ENCODE measurements around the gene OR14J1.
"Not testable (repeated sequence)": the region's sequence is repeated elsewhere in the genome, so short reads cannot be mapped to it uniquely, and the experiment has no call there.

The OR14J1 gene

DNA sequence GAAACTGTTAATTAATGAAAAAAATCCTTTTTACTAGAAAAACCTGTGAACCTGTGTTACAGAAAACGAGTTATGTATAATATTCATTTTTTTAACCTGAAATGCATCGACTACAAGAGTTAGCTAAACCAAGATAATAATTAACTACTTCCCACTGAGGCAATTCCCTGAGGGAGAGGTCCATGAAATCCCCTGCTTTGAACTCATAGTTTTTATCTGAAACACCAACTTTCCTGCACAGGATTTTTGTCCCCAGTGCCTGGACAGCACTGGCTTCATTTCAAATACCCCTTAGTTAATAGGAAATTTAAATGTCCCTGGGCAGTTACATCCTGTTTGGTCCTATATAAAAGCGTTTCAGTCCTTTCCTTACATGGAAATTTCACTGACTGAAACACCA lies at the start of gene OR14J1:
TSS of gene OR14J1 (plus strand) at position 386 of the 400 bp plus-strand sequence. CDS start 4,989 bp downstream, outside the sequence.
- DNase-seq (ENCODE audit: insufficient read length, low spot score) (no peak), FAIRE-seq (no peak)

- DNase-seq (ENCODE audit: insufficient read length, low spot score), result no peak
- no peak for FAIRE-seq
These were observed 49.8 kb upstream of the OR14J1 start for GRCh38 chr6:29251736-29252135.

DNA sequence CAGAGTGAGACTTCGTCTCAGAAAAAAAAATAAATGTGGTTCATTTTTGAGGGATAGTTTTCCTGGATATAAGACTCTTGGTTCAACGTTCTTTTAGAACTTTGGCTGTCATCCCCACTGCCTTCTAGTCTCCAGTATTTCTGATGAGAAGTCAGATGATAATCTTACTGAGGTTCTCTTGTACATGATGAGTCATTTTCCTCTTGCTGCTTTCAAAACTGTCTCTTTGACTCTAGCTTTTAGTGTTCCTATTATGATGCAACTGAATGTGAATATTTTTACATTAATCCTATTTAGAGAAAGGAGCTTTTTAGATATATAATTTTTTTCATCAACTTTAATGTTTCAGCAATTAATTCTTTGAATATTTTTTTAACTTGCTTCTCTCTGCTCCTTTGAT lies 46.0 kb upstream of the OR14J1 start:
- DNase-seq (ENCODE audit: insufficient read length, low spot score) (no peak), FAIRE-seq (no peak)

- DNase-seq (ENCODE audit: insufficient read length, low spot score) (no peak), FAIRE-seq (no peak)
These were observed 41.8 kb upstream of the OR14J1 start for GRCh38 chr6:29259721-29260120.

DNA sequence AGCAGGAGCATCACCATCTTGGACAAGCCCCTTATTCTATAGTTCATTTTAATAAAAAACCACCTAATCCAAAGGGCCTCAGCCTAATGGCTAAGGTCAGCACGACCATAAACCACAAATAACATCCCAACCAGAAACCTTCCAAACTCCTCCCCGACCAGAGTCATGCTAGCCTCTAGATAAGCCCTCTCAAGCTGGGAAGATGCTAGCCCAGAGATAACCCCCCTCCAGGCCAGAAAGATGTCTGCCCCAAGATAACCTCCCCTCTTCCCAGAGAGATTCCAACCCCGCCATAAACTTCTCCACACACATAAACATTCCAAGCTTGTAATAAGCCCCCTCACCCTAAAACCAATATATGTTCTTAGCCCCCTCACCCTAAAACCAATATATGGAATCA lies 38.5 kb upstream of the OR14J1 start:
- FAIRE-seq (no peak), DNase-seq (ENCODE audit: insufficient read length, low spot score) (no peak)

DNA sequence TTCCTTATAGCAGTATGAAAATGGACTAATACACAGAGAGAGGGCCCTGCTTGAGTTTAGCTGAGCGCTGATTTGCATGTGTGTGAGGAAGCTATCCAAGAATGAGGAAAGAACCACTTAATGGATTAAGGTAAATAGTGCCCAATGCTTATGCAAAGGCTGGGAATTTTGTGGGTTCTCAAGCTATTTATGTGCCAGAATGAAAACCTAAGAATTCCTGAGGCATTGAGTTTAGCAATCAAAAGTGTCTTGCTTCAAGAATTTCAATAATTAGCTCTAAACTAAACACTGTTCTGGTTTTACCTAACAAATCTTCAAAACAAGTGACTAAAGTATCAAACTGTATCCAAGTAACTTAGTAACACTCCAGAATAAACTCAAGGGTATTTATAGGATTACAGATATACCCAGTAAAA lies 7.0 kb upstream of the OR14J1 start:
- no peak for FAIRE-seq
- DNase-seq (ENCODE audit: insufficient read length, low spot score), result no peak

- DNase-seq (ENCODE audit: insufficient read length, low spot score), result no peak
- no peak for FAIRE-seq
These were observed 6.3 kb upstream of the OR14J1 start for GRCh38 chr6:29295181-29295585.

GRCh38 chr6:29295623-29296022 lies 5.9 kb upstream of the OR14J1 start:
- DNase-seq (ENCODE audit: insufficient read length, low spot score) (no peak), FAIRE-seq (no peak)

GRCh38 chr6:29319931-29320330 lies 18.4 kb downstream of the OR14J1 start:
- no peak for DNase-seq (ENCODE audit: insufficient read length, low spot score)
- no peak for FAIRE-seq

- FAIRE-seq, result not testable (repeated sequence)
These were observed 21.8 kb downstream of the OR14J1 start for GRCh38 chr6:29323332-29323731.

DNA sequence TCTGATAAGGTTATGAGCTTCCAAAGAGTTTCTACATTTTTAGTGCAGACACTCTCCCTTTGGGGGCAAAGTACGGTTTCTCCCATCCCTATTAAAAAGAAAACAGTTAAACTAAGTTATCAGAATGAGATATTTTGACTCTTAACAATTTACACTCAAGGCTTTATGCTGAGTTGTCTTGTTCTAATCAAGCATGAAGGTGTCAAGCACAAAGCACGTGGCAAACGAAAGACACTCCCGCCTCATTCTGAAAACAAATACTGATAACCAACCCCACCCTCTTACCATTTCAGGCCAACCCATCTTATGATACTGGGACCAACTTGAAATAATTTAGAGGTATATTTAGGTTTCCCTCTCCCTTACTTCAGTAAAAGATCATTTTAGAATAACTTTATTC lies 24.3 kb downstream of the OR14J1 start:
- FAIRE-seq, result no peak
- DNase-seq (ENCODE audit: insufficient read length, low spot score), result no peak

More at GRCh38 chr6:29323332-29323731, 21.8 kb downstream of the OR14J1 start:
- not testable (repeated sequence) for DNase-seq (ENCODE audit: insufficient read length, low spot score)

- no peak for DNase-seq (ENCODE audit: insufficient read length, low spot score)
- FAIRE-seq, result no peak
These were observed 31.2 kb downstream of the OR14J1 start for GRCh38 chr6:29332676-29333075.

DNA sequence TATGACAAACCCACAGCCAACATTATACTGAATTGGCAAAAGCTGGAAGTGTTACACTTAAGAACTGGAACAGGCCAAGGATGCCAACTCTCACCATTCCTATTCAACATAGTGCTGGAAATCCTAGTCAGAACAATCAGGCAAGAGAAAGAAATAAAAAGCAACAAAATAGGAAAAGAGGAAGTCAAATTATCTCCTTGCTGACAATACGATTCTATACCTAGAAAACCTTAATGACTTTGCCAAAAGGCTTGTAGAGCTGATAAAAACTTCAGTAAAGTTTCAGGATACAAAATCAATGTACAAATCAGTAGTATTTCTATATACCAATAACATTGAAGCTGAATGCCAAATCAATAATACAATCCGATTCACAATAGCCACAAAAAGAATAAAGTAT lies 34.8 kb downstream of the OR14J1 start:
- FAIRE-seq (no peak), DNase-seq (ENCODE audit: insufficient read length, low spot score) (no peak)

- FAIRE-seq, result no peak
These were observed 43.9 kb downstream of the OR14J1 start for GRCh38 chr6:29345380-29345779.

DNA sequence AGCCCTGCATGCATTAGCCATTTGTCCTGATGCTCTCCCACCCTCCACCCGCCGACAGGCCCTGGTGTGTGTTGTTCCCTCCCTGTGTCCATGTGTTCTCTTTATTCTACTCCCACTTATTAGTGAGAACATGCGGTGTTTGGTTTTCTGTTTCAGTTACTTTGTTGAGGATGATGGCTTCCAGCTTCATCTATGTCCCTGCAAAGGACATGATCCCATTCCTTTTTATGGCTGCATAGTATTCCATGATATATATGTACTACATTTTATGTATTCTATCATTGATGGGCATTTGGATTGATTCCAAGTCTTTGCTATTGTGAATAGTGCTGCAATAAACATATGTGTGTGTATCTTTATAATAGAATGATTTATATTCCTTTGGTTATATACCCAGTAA lies 47.8 kb downstream of the OR14J1 start:
- DNase-seq (ENCODE audit: insufficient read length, low spot score); FAIRE-seq: not testable (repeated sequence)

More at GRCh38 chr6:29345380-29345779, 43.9 kb downstream of the OR14J1 start:
- DNase-seq (ENCODE audit: insufficient read length, low spot score), result no peak

DNA sequence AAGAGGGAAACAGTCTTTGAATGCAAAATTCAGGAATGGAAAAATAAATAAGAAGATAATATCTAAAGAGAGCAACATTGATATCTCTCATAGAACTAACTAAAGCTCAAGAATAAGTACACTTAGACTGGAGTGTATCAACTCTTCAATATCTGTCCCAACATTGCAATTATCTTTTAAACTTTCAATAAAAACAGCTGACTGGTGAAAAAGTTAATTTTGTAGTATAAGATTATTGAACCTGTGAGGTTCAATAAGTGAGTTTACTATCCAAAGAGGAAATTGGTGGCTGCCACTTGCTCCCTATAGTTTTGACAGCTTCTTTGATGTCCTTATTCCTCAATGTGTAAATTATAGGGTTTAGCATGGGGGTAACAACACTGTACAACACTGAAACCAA lies 53.5 kb downstream of the OR14J1 start:
- FAIRE-seq (no peak), DNase-seq (ENCODE audit: insufficient read length, low spot score) (no peak)

DNA sequence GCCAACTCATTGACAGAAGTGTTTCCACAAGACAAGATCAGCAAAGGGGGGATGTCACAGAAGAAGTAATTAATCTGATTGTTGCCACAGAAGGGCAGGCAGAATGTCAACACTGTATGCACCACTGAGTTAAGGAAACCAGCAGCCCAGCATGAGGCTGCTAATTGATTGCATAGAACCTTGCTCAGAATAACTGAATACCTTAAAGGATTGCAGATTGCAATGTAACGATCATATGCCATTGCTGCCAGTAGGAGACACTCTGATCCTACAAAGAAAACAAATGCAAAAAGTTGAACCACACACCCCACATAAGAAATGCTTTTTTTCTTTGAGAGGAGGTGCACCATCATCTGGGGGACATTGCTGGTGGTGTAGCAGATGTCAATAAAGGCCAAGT lies 54.1 kb downstream of the OR14J1 start:
- FAIRE-seq (no peak), DNase-seq (ENCODE audit: insufficient read length, low spot score) (no peak)

Data from HTR-8/SVneo (cell line).